Hepatocyte (in vitro differentiated cells): ENCODE measurements around the gene CFL1. TPM values are rescaled to one million over a fixed set of nuclear protein-coding genes. Genes with fewer than 3 reads are reported as not detected.
A peak's percentile ranks its signal among the peaks of the same experiment; 100 is the strongest.
"Not testable (repeated sequence)": the region's sequence is repeated elsewhere in the genome, so short reads cannot be mapped to it uniquely, and the experiment has no call there.

Experiments
- DNase-seq: peaks from one replicate; pipeline ENCODE4 v3.0.0-alpha.2; 2016; ENCODE audit warnings: low spot score
- H2AFZ ChIP-seq: fragments of 200-600 bp; sonication (generic); 2 replicates; pipeline ENCODE4 v1.6.0; 2016; ENCODE audit warnings: antibody characterized with exemption, mild to moderate bottlenecking
- H3K27ac ChIP-seq: fragments of 200-600 bp; sonication (generic); 2 replicates; pipeline ENCODE4 v1.5.1; 2016; ENCODE audit warnings: mild to moderate bottlenecking
- H3K27me3 ChIP-seq: fragments of 200-600 bp; sonication (generic); 2 replicates; pipeline ENCODE4 v1.6.1; 2016
- H3K36me3 ChIP-seq: fragments of 200-600 bp; sonication (generic); replicated peaks from 2 replicates; pipeline ENCODE4 v1.5.1; 2016; ENCODE audit warnings: low read depth; ENCODE audit not compliant: insufficient read depth
- H3K4me1 ChIP-seq: fragments of 200-600 bp; sonication (generic); 2 replicates; pipeline ENCODE4 v1.5.1; 2016; ENCODE audit warnings: mild to moderate bottlenecking, moderate library complexity; ENCODE audit not compliant: insufficient read depth
- H3K4me2 ChIP-seq: fragments of 200-600 bp; sonication (generic); 2 replicates; pipeline ENCODE4 v1.6.0; 2016
- H3K4me3 ChIP-seq: fragments of 200-600 bp; sonication (generic); 2 replicates; pipeline ENCODE4 v1.5.1; 2016; ENCODE audit warnings: mild to moderate bottlenecking
- H3K79me2 ChIP-seq: fragments of 200-600 bp; sonication (generic); 2 replicates; pipeline ENCODE4 v1.6.0; 2017; ENCODE audit warnings: mild to moderate bottlenecking
- H3K9me2 ChIP-seq: fragments of 200-600 bp; sonication (generic); replicated peaks from 2 replicates; pipeline ENCODE4 v1.6.0; 2017; ENCODE audit warnings: mild to moderate bottlenecking; ENCODE audit not compliant: insufficient read depth
- H3K9me3 ChIP-seq: fragments of 200-600 bp; sonication (generic); 2 replicates; pipeline ENCODE4 v1.5.1; 2016; ENCODE audit warnings: low read depth, mild to moderate bottlenecking
- H4K20me1 ChIP-seq: fragments of 200-600 bp; sonication (generic); 2 replicates; pipeline ENCODE4 v1.6.0; 2016; ENCODE audit warnings: mild to moderate bottlenecking; ENCODE audit not compliant: insufficient read depth, poor library complexity, severe bottlenecking
- EZH2 ChIP-seq: fragments of 200-600 bp; sonication (generic); IDR thresholded peaks from 2 replicates; pipeline ENCODE4 v1.6.1; 2016; ENCODE audit warnings: antibody characterized with exemption, mild to moderate bottlenecking, borderline replicate concordance
- EZH2phosphoT487 ChIP-seq: fragments of 200-600 bp; sonication (generic); IDR thresholded peaks from one replicate; pipeline ENCODE4 v1.6.1; 2018; ENCODE audit warnings: antibody characterized with exemption, mild to moderate bottlenecking, low read depth, moderate library complexity; ENCODE audit not compliant: unreplicated experiment, severe bottlenecking
- WGBS: methylation state at CpG from one replicate; pipeline ENCODE4 v1.1.6; 2016; ENCODE audit warnings: low lambda C conversion rate; ENCODE audit errors: missing lambda C conversion rate; 5-methylcytosine and 5-hydroxymethylcytosine counted together
- polyA plus RNA-seq: library from polyadenylated mRNA; unstranded; fragments of >200 nt; fragmentation: Nextera tagmentation; extraction: Ambion mirVana; gene quantifications from 2 replicates; pipeline ENCODE4 v1.2.1, GENCODE V29; 2016
- total RNA-seq: library from RNA; depleted of rRNA; stranded (reverse); fragments of >200 nt; gene quantifications from 2 replicates; pipeline ENCODE4 v1.2.3, GENCODE V29; 2014
- TF ChIP-seq, protein P1 (sequence below): fragments of 200-600 bp; sonication (generic); IDR thresholded peaks from 2 replicates; pipeline ENCODE4 v1.5.1; 2016; ENCODE audit warnings: antibody characterized with exemption, mild to moderate bottlenecking; ENCODE audit not compliant: poor library complexity

The CFL1 gene
- total and polyA plus RNA-seq, 2 experiments from 2014 or later = 720 to 1,698 TPM

DNA sequence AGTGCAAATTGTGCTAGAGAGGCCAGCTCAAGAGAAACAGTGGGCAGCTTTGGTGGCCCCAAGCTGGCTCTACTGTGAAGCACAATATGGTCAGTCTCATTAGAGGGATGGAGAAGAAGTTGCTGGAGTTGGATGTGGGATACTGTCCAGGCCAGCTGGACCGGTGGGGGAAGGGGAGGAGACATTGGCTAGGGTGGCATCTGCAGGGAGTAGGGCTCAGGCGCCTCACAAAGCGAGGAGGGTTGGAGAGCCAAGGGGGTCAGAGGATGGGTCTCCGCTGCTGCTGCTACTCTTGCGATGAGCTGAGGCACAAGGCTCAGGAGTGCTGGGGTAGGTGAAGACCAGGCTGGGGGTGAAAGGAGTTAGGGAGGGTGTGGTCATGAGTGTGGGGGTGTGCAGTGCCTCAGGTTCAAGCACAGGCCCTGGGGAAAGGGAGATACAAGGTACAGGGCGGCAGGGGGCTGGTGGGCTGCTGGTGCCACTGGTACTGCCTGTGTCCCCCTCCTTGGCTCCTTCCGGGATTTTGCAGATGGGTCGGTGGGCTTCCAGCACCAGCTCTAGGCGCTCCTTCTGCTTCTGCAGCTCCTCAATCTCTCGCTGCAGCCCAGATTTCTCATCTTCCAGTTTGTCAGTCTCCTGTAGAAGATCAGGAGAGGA lies 34.8 kb upstream of the CFL1 start:
- H3K36me3 ChIP-seq = no peaks in the 10 kb centered on the region
- no peaks in the 10 kb centered on the region for H3K9me3 ChIP-seq
- peaks cover 8% of the 10 kb centered on the region for H3K79me2 ChIP-seq
- H3K4me1 ChIP-seq = peaks cover 30% of the 10 kb centered on the region
- TF ChIP-seq EZH2phosphoT487 = no peak
- TF ChIP-seq, protein P1, sequence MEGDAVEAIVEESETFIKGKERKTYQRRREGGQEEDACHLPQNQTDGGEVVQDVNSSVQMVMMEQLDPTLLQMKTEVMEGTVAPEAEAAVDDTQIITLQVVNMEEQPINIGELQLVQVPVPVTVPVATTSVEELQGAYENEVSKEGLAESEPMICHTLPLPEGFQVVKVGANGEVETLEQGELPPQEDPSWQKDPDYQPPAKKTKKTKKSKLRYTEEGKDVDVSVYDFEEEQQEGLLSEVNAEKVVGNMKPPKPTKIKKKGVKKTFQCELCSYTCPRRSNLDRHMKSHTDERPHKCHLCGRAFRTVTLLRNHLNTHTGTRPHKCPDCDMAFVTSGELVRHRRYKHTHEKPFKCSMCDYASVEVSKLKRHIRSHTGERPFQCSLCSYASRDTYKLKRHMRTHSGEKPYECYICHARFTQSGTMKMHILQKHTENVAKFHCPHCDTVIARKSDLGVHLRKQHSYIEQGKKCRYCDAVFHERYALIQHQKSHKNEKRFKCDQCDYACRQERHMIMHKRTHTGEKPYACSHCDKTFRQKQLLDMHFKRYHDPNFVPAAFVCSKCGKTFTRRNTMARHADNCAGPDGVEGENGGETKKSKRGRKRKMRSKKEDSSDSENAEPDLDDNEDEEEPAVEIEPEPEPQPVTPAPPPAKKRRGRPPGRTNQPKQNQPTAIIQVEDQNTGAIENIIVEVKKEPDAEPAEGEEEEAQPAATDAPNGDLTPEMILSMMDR = no peak
- TF ChIP-seq EZH2 = no peak
- no peak overlapping the region for H3K27ac ChIP-seq
- peaks cover 4% of the 10 kb centered on the region for H3K27me3 ChIP-seq
- H2AFZ ChIP-seq = no peak overlapping the region
- WGBS = 90% methylated on average over 10 of the region's 10 CpGs
- DNase-seq = no peak
- no peaks in the 10 kb centered on the region for H3K9me2 ChIP-seq
- H4K20me1 ChIP-seq = no peaks in the 10 kb centered on the region
- H3K4me3 ChIP-seq = no peak overlapping the region
- peak overlapping the region; percentile 92 for H3K4me2 ChIP-seq

DNA sequence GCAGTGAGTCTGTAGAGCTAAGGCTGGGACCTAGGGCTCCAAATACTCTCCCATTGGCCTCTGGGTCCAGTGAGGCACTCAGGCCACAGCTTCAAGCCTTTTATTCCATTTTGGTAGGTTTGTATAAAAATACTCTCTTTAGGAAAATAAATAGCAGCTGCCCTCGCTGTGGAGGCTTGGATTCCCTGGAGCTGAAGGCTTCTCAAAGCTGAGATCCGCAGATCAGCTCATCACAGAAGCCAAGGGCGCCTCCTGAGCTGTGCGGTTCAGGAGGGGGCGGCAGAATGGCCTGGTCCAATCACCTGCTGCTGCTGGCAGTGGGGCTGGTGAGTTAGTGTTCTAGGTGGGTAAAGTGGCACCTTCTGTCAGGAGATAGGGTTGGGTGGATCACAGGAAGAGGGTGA lies 34.2 kb upstream of the CFL1 start:
- Histone ChIP-seq H3K79me2 (peaks cover 14% of the 10 kb centered on the region), H3K4me1 (peaks cover 36% of the 10 kb centered on the region), H3K4me2 (peak overlapping the region; percentile 92)
- not testable (repeated sequence) for H4K20me1 ChIP-seq, DNase-seq, H3K9me3 ChIP-seq, H2AFZ ChIP-seq, H3K9me2 ChIP-seq, H3K36me3 ChIP-seq, H3K4me3 ChIP-seq, H3K27me3 ChIP-seq, H3K27ac ChIP-seq
- 81% methylated on average over 5 of the region's 5 CpGs for WGBS

DNA sequence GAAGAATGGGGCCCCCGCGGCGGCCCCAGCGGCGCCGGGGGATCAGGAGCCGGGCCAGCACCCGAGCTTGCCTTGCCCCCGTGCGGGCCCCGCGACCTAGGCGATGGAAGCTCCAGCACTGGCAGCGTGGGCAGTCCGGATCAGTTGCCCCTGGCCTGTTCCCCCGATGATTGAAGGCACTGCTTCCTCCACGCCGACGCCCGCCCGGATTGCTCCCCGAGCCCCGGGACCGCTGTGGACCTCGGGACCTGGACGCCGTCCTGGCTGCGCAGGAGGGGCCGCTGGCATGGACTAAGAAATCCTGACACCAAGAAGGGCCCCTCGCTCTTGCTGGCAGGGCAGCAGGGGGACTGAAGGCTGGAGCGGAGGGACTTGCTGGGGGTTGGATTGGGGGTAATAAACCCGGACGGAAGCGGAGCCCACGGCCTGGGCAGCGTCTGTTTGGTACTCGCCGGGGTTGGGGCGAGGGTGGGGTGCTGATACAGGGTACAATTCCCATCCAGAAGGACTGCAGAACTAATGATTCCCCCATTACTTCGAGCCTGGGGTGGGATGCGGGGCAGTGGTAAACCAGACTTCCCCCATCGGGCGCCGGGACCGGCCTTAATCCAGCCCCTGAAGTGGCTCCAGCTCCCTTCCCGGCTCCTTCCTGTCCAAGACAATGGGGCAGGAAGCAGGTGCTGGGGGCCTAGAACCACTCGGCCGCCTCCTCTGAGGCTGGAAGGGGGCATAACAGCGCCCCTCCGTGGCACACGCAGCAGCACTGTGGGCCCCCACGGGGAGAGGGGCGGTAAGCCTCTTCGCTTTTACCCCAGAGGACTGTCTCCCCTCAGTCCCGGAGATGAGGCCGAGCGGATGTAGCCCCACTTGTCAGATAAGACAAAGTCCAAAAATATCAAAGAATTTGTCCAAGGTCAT lies 33.5 kb upstream of the CFL1 start:
- H2AFZ ChIP-seq = peak overlapping the region; percentile 45
- no peaks in the 10 kb centered on the region for H4K20me1 ChIP-seq
- no peaks in the 10 kb centered on the region for H3K9me2 ChIP-seq
- DNase-seq = no peak
- H3K9me3 ChIP-seq = no peaks in the 10 kb centered on the region
- H3K79me2 ChIP-seq = peaks cover 21% of the 10 kb centered on the region
- peak overlapping the region; percentile 92 for H3K4me2 ChIP-seq
- H3K36me3 ChIP-seq = no peaks in the 10 kb centered on the region
- WGBS = 10% methylated on average over 56 of the region's 57 CpGs
- TF ChIP-seq EZH2 (no peak), EZH2phosphoT487 (no peak)
- TF ChIP-seq, protein P1 = peak; percentile 19
- peaks cover 42% of the 10 kb centered on the region for H3K4me1 ChIP-seq
- H3K27me3 ChIP-seq = no peaks in the 10 kb centered on the region
- peak overlapping the region; percentile 71 for H3K4me3 ChIP-seq
- peak overlapping the region; percentile 91 for H3K27ac ChIP-seq
